ENCODE results near the gene FAM3A.

Gene FAM3A

GRCh38 chrX:154482786-154483185, 33.2 kb downstream of the FAM3A start:
- Mint-ChIP-seq H3K4me3 (no peak overlapping the region), H3K4me1 (peaks cover 36% of the 10 kb centered on the region), H3K27ac (no peak overlapping the region), H3K9me3 (no peaks in the 10 kb centered on the region), H3K27me3 (no peaks in the 10 kb centered on the region), H3K36me3 (peaks cover 3% of the 10 kb centered on the region)
- ATAC-seq: no peak

- no peak for ATAC-seq
- Mint-ChIP-seq H3K9me3 (no peaks in the 10 kb centered on the region), H3K36me3 (no peaks in the 10 kb centered on the region), H3K27ac (peak overlapping the region; percentile 46), H3K4me1 (peaks cover 31% of the 10 kb centered on the region), H3K4me3 (no peak overlapping the region), H3K27me3 (no peaks in the 10 kb centered on the region)
These were observed 34.0 kb downstream of the FAM3A start for GRCh38 chrX:154481911-154482601.

GRCh38 chrX:154481195-154481594, 34.8 kb downstream of the FAM3A start:
- H3K9me3 Mint-ChIP-seq: no peaks in the 10 kb centered on the region

GRCh38 chrX:154478728-154479622, 37.1 kb downstream of the FAM3A start, which contains the start of gene LAGE3:
TSS of gene LAGE3 (minus strand) at chrX:154479281. CDS start at chrX:154478915, 366 bp downstream.
- H3K4me3 Mint-ChIP-seq: peak within 1 kb of the TSS; percentile 85
- H3K4me1 Mint-ChIP-seq: peaks cover 29% of the 10 kb centered on the region
- H3K36me3 Mint-ChIP-seq: peaks cover 7% of the 10 kb centered on the region
- H3K27ac Mint-ChIP-seq: peak within 1 kb of the TSS; percentile 95
- peak; percentile 95 for ATAC-seq
- H3K27me3 Mint-ChIP-seq: no peaks in the 10 kb centered on the region
- no peaks in the 10 kb centered on the region for H3K9me3 Mint-ChIP-seq

More at GRCh38 chrX:154481195-154481594, 34.8 kb downstream of the FAM3A start:
- H3K27me3 Mint-ChIP-seq: no peaks in the 10 kb centered on the region
- H3K4me3 Mint-ChIP-seq: no peak overlapping the region
- H3K27ac Mint-ChIP-seq: no peak overlapping the region
- ATAC-seq: no peak
- peaks cover 29% of the 10 kb centered on the region for H3K4me1 Mint-ChIP-seq
- H3K36me3 Mint-ChIP-seq: no peaks in the 10 kb centered on the region

- peak overlapping the region; percentile 95 for H3K27ac Mint-ChIP-seq
- H3K36me3 Mint-ChIP-seq: peaks cover 15% of the 10 kb centered on the region
- no peaks in the 10 kb centered on the region for H3K27me3 Mint-ChIP-seq
- ATAC-seq: no peak
- peak overlapping the region; percentile 85 for H3K4me3 Mint-ChIP-seq
- peaks cover 22% of the 10 kb centered on the region for H3K4me1 Mint-ChIP-seq
- no peaks in the 10 kb centered on the region for H3K9me3 Mint-ChIP-seq
These were observed 38.0 kb downstream of the FAM3A start for GRCh38 chrX:154477891-154478477.

GRCh38 chrX:154476821-154477220, 39.2 kb downstream of the FAM3A start:
- Mint-ChIP-seq H3K9me3 (no peaks in the 10 kb centered on the region), H3K27ac (no peak overlapping the region), H3K27me3 (no peaks in the 10 kb centered on the region), H3K4me1 (peaks cover 12% of the 10 kb centered on the region), H3K4me3 (no peak overlapping the region), H3K36me3 (peaks cover 24% of the 10 kb centered on the region)
- ATAC-seq: no peak

- peak overlapping the region; percentile 31 for H3K27ac Mint-ChIP-seq
- no peak for ATAC-seq
- no peaks in the 10 kb centered on the region for H3K9me3 Mint-ChIP-seq
These were observed 42.3 kb downstream of the FAM3A start for GRCh38 chrX:154473683-154474082.

GRCh38 chrX:154472685-154473632, 43.1 kb downstream of the FAM3A start:
- Mint-ChIP-seq H3K4me3 (no peak overlapping the region), H3K36me3 (peaks cover 39% of the 10 kb centered on the region), H3K27me3 (no peaks in the 10 kb centered on the region), H3K27ac (peak overlapping the region; percentile 31), H3K4me1 (no peaks in the 10 kb centered on the region), H3K9me3 (no peaks in the 10 kb centered on the region)
- no peak for ATAC-seq

More at GRCh38 chrX:154473683-154474082, 42.3 kb downstream of the FAM3A start:
- no peak overlapping the region for H3K4me3 Mint-ChIP-seq
- H3K36me3 Mint-ChIP-seq: peaks cover 39% of the 10 kb centered on the region
- H3K27me3 Mint-ChIP-seq: no peaks in the 10 kb centered on the region
- H3K4me1 Mint-ChIP-seq: no peaks in the 10 kb centered on the region

- Mint-ChIP-seq H3K4me1 (no peaks in the 10 kb centered on the region), H3K4me3 (no peak overlapping the region), H3K27me3 (no peaks in the 10 kb centered on the region), H3K27ac (no peak overlapping the region), H3K9me3 (no peaks in the 10 kb centered on the region), H3K36me3 (peaks cover 39% of the 10 kb centered on the region)
- no peak for ATAC-seq
These were observed 44.0 kb downstream of the FAM3A start for GRCh38 chrX:154471839-154472684.

GRCh38 chrX:154470914-154471568, 45.0 kb downstream of the FAM3A start:
- no peak for ATAC-seq
- Mint-ChIP-seq H3K4me3 (no peak overlapping the region), H3K36me3 (peaks cover 39% of the 10 kb centered on the region), H3K9me3 (no peaks in the 10 kb centered on the region), H3K27me3 (no peaks in the 10 kb centered on the region), H3K4me1 (no peaks in the 10 kb centered on the region), H3K27ac (no peak overlapping the region)

GRCh38 chrX:154470434-154470833, 45.6 kb downstream of the FAM3A start:
- no peaks in the 10 kb centered on the region for H3K9me3 Mint-ChIP-seq
- no peak overlapping the region for H3K27ac Mint-ChIP-seq
- no peak overlapping the region for H3K4me3 Mint-ChIP-seq
- no peak for ATAC-seq
- peaks cover 35% of the 10 kb centered on the region for H3K36me3 Mint-ChIP-seq
- H3K4me1 Mint-ChIP-seq: no peaks in the 10 kb centered on the region
- H3K27me3 Mint-ChIP-seq: no peaks in the 10 kb centered on the region

GRCh38 chrX:154469880-154470279, 46.2 kb downstream of the FAM3A start:
- no peaks in the 10 kb centered on the region for H3K27me3 Mint-ChIP-seq
- no peak overlapping the region for H3K27ac Mint-ChIP-seq
- H3K9me3 Mint-ChIP-seq: no peaks in the 10 kb centered on the region
- no peak for ATAC-seq
- H3K36me3 Mint-ChIP-seq: peaks cover 31% of the 10 kb centered on the region
- H3K4me3 Mint-ChIP-seq: no peak overlapping the region
- H3K4me1 Mint-ChIP-seq: no peaks in the 10 kb centered on the region

- H3K27ac Mint-ChIP-seq: no peak overlapping the region
- no peak overlapping the region for H3K4me3 Mint-ChIP-seq
- H3K27me3 Mint-ChIP-seq: no peaks in the 10 kb centered on the region
- no peak for ATAC-seq
- H3K36me3 Mint-ChIP-seq: peaks cover 31% of the 10 kb centered on the region
- H3K9me3 Mint-ChIP-seq: no peaks in the 10 kb centered on the region
- no peaks in the 10 kb centered on the region for H3K4me1 Mint-ChIP-seq
These were observed 46.9 kb downstream of the FAM3A start for GRCh38 chrX:154469114-154469513.

All from stimulated activated memory B cell treated with anti-CD40 and anti-IgM and Interleukin-4, amounts not matched to agents 10 μg/mL and 1 μg/mL and 100 μg/mL, for 72 hours (primary cell).